ENCODE results near the gene SGK1.
"Not testable (repeated sequence)": the region's sequence is repeated elsewhere in the genome, so short reads cannot be mapped to it uniquely, and the experiment has no call there.

SGK1 gene

DNA sequence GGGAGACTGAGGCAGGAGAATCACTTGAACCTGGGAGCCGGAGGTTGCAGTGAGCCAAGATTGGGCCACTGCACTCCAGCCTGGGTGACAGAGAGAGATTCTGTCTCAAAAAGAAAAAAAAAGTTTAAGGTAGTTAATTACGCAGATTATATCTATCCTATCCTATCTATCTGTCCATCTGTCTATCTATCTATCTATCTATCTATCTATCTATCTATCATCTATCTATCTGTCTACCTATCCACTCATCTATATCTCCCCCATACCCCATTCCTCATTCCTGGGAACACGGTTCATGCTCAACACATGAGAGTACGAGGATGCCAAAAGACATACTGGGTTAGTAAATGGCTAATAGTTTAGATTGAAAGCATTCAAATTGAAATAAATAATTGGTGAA lies 8.3 kb upstream of the SGK1 start:
- not testable (repeated sequence) for DNase-seq (ENCODE audit: low read depth)

DNA sequence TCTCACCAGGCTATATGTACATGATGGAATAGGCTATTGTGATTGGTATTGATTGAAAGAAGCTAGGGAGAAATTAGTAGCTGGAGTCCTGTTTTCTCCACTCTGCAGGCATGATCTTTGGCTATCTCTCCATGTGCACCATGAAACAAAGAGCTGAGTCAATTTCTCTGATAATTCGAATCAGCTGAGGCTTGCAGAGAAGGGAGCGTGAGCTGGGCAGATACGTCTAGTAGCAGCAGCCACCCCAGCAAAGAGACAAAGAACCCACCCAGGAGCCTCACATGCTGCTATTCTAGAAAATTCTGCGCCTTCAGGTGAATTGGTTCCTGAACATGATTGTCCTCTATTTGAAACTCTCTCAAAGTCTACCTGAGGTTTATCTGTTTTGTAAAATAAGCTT lies 6.9 kb upstream of the SGK1 start:
- DNase-seq (ENCODE audit: low read depth), result no peak

DNA sequence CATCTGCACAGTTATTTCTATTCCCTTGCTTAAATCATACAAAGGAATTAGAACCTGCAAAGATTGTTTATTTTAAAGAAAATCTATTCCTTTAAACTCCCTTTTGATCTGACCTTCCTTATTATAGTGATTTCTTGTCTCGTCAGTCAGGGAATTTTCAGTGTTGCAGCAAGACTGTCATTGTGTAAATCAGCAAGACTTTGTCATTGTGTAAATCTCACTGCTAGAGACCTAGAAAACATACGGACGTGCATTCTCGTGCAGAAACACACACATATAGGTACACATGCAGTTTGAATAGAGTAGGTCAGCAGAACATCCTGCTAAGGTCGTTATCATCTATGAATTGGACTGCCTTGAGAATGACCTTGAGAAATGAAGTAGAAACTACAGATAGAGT lies 6.2 kb upstream of the SGK1 start:
- DNase-seq (ENCODE audit: low read depth), result no peak

DNA sequence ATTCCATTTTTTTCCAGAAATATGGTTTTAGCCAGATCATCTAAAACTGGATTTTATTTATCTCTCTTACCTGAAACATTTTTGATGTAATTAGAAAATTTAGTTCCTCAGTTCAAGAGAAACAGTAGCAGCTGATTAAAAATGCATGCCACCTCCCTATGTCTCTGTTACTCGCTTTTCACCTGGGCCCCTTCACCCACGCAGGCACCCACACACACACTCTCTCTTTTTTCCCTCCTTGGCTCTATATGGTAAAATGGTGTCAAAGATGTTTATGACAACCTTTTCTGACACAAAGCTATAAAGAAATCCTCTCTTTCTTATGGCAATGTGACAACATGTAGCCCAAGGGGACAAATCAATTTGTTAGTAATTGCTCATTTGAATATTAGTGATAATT lies 5.8 kb upstream of the SGK1 start:
- DNase-seq (ENCODE audit: low read depth), result no peak

DNA sequence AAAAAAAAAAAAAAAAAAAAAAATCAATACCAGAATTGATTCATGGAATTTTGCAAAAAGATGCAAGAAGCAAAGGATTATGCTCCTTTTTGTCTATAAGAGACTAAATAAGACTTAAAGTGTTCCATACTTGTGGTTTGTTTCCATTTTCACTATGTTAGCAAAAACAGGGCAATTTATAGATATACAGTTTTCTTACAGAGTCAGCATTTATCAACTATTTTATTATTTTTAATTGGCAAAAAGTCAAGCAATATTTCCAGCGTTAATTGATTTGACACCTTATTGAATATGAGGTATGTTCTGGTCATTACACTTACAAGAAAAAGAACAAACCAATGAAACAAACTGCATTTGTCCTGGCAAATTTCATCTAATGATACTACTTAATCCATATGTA lies 5.4 kb upstream of the SGK1 start:
- DNase-seq (ENCODE audit: low read depth), result no peak

DNA sequence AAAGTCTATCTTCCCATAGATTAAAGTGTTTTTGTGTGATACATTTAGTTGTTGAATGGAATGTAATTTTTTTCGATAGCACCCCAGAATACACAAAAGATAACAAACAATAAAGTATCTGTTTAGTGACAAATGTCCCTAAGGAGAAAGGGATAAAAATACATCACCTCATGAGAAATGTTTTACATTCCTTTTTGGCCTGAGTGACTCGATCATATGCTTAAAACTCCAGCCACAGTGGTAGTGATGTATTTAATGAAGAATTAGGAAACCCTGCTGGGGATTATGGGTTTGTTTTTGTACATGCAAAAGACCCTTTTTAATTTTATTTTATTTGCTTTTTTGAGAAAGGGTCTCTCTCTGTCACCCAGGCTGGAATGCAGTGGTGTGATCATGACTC lies 4.3 kb upstream of the SGK1 start:
- no peak for DNase-seq (ENCODE audit: low read depth)

DNA sequence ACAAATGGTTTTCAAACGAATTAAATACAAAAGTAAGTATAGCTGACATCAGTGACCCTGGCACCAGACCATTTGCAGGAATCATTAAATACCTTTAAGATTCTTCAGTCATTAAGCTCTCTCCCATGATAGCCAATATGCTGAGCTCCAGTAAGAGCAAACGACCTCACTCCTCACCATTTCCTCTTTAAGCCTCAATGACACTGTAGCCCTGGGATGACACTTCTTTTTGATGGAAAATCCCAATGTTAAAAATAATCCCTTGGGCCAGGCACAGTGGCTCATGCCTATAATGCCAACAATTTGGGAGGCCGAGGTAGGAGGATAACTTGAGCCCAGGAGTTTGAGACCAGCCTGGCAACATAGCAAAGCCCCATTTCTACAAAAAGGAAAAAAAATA lies 3.3 kb upstream of the SGK1 start:
- DNase-seq (ENCODE audit: low read depth), result no peak

DNA sequence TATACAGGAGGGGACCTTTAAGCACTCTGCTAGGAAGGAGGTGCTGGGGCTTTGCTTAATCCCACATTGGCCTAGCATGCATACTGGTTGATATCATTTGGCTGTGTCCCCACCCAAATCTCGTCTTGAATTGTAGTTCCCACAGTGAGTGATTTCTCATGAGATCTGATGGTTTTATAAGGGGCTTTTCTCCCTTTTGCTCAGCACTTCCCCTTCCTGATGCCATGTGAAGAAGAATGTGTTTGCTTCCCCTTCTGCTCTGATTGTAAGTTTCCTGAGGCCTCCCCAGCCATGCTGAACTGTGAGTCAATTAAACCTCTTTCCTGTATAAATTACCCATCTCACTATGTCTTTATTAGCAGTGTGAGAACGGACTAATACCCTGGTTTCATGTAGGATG lies 1.8 kb upstream of the SGK1 start:
- DNase-seq (ENCODE audit: low read depth), result not testable (repeated sequence)

DNA sequence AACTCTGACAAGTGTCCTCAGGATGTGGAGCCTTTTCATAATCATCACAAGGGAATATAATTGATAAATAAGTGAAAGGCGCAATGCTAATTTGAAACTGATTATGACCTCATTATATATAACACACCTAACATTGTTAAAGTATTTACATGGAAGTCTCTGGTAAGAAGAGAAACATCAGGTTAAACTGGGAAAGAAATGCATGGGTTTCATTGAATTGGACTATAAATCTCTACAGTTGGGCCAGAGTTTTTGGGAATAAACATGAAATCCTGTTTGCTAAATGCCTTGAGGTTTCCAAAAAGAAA lies 1.0 kb upstream of the SGK1 start:
- no peak for DNase-seq (ENCODE audit: low read depth)

DNA sequence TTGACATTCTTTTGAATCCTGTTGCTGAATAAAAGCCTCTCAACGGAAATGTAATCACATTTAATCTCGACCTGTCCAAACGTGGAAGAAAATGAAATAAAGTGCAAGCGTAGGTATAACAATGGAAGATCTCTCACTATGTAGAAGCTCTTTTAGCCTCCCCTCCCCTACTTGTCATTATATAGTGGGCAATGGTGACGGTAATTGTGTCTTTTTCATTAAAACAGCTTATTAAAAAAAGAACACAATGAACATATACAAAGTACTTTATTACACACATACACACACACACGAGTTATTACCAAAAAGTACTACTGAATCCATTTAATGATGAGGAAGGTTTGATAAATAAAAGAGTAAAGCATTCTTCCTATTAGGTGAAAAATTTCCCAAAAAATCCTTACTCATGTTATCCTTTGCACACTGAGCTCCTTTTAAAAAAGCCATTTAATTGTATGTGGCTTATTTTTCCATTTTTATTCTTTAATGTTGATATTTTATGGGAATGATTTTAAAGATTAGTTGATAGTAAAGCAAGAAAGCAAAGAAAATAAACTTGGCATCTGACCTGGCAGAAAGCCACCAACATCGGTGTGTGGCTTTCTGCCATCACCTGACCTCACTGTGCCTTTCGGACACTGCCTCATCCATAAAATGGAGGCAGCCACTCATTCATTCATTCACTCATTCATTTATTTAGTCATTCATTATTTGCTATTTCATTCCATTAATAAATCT lies 493 bp upstream of the SGK1 start:
- DNase-seq (ENCODE audit: low read depth), result no peak

DNA sequence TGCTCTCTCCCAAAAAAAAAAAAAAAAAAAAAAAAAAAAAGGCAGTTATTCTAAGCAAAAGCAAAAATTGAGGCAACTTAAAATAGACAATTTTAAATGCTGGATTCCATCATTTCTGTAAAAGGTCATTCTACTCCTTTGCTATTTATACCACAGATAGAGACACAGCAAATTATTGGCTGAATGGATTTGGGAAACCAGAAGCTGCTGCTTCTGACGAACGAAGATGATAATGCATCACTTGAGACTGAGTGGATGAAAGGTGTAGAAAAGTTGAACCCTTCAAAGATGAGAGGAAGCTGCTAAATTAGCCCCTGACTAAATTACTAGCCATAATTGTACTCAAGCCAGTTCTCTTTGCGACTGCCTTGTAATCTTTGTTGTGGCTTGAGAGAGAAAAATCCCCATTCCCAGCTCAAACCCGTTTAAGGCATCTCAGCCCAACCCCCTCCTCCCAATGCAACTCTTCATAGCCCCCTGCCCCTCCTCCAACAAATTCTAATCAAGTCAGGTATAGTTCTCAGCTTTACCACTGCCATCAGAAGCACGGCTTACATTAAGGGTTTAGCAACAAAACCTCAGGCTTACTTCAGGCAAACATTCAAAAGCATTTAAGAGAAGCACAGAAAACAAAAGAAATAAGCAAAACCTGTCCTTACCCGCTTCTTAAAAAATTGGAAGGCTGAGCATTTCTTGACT lies 1.0 kb downstream of the SGK1 start:
- DNase-seq (ENCODE audit: low read depth), result no peak

DNA sequence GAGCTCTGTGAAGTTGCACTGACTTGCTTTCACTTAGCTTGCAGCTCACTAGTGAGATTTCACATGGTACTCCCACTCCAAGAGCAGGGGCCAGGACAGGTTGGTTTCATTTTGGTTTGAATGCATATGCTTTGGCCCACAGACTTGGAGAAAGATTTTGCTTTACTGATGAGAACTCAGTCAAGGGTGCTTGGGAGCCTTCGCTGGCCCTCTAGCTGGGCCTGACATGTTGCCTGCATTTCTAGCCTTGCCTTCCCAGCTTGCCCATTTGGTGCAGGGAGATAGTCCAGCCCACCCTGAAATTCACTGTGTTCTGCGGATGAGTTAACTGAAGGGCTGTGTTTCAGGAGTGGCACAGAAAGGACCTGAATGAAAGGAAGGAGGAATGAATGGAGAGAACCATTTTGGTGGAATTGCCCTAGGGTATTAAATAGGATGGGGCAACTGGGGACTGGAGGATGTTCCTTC lies 1.9 kb downstream of the SGK1 start:
- DNase-seq (ENCODE audit: low read depth), result no peak

DNA sequence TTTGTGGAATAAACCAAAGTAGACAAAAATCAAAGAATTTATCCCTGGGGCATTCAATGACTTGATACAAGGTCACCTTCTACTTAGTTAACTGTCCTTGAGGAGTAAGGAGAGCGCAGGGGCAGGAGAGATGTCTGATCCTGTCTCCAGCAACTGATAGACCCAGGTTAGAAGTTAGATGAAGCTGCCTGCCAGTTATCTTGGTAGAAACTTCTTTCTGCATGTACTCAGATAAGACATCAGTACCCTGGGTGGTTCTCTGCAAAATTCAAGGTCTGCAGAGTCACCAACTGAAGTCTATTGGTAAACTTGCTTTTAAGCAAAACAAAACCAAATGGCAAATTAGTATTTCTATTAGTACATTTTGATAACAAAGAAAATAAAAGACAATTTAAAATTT lies 2.7 kb downstream of the SGK1 start:
- DNase-seq (ENCODE audit: low read depth), result no peak

DNA sequence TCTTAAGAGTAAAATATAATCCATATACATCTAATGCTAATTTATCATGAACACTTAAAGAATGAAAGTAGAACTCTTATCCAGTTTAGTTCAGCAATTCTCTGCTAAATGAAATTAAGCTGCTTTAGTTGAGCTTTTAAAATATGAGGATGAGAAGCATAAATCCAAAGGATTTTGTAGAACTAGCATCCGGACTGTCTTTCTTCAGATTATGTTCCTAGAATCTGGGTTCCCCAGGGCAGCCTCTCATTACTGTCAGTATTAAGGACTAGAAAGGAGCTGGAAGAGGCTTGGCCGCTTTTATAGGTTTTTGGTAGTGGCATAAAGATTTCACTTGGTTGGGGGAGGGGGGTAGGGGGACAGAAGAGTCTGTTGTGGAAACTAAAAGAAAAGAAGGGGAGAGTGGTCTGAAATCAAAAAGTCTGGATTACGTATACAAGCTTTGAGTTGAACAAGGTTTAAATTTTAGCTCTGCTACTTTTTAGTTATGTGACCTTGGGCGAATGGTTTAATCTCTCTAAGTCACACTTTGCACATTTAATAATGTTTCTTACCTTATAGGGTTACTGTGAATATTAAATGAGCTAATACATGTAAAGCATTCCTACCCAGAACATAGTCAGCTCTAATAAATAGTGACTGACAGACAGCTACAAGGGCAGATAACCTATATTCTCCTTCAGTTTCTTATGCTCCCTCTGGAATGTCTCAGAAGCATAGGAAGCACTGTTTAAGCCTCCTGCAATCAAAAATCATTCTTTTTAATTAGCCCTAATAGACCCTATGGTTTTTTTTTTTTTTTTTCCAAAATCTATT lies 3.7 kb downstream of the SGK1 start:
- no peak for DNase-seq (ENCODE audit: low read depth)

DNA sequence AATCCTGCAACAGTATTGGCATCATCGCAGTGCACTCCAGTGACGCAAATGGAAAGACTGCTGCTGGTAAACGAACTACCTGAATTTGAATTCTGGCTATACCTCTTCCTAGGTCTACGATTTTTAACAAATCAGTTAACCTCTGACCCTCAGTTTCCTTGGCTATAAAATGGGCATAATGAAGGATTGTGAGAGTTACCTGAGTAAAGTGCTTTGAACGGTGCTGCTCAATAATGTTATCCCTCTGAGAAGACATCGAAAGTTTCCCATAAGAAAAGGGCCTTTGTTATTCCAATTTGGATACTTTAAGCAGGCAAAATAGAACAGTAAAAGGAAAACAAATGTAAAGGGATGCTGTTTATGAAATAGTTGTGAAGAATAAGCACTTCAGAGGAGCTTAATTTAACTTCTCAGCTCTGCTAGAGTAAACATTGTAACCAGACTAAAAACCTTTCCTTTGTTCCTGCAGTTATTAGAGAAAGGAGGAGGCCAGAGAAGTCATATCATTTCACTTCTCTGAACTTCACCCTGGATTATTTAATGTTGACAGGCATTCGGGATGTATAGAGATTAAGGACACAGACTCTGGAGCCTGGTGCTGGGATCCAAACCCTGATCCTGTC lies 5.8 kb downstream of the SGK1 start:
- no peak for DNase-seq (ENCODE audit: low read depth)

DNA sequence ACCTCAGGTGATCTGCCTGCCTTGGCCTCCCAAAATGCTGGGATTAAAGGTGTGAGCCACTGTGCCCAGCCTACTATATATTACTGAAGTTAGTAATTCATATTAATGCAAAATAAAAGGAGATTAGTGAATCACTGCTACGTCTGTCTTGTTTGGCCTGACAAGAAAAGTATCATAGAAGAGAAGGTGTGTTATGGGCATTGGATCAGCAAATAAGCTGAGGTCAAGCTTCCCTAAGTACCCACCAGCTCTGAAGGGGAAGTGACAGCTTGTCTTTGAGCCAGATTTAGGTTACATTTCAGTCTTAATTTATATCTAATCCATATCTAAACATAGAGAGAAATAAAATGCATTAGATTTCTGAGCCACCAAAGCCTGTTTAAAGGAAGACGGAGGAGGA lies 7.1 kb downstream of the SGK1 start:
- DNase-seq (ENCODE audit: low read depth), result no peak

DNA sequence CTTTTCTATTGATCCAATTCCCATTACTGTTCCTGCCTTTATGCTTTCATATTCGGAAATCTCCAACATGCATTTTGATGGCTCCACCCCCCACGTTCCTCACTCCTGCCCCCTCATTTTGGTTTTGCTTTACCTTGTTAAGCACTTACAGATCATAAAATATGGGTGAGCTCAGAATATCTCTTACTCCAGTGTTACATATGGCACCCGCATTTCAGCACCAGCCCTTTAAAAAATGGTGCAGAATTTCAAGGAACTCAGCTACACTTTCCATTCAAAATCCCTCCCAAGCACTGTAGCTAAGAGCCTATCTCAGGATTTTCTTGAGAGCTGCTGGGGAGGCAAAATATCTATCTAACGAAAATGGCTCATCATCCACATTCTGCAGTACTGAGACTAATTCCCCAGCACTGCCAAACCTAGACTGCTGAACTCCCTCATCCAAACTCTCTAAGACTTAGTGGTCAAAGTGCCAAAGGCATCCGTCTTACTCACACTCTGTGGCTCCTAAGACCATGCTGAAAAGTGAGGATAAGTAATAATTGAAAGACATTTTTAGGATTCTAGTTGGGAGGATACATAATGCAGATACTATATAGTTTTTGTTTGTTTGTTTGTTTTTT lies 7.8 kb downstream of the SGK1 start:
- no peak for DNase-seq (ENCODE audit: low read depth)

DNA sequence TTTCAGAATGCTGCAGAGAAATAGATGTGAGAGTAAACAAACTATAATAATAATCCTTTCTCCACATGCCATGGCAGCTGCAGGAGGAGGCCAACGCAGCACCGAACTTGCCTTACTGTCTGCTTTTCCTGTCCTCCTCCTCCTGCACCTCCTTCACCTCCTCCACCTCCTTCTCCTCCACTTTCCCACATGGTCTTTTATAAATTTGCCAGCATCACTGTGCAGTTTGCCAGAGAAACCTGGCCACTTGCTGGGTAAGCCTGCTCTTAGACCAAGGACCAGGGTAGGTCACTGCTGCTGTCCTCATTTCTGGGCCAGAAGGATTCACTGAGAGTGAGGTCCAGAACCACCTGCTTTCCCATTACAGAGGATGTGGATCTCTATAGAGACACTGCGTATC lies 8.7 kb downstream of the SGK1 start:
- no peak for DNase-seq (ENCODE audit: low read depth)

DNA sequence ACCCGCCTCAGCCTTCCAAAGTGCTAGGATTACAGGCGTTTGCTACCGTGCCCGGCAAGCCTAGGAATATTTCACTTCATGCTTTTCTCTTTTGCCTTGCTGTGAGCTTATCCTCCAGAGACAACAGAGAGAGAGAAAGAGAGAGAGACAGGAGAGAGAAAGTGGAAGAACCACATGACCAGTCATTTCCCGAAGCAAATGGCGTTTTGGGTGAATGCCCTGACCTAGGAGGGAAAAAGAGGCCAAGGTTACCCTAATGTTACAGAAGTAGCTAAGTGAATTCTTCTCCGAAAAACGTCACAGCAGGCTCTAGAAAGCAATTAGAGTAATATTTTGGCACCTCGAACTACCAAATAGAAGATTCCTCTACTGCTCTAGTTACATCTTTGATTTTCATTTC lies 9.1 kb downstream of the SGK1 start:
- no peak for DNase-seq (ENCODE audit: low read depth)

DNA sequence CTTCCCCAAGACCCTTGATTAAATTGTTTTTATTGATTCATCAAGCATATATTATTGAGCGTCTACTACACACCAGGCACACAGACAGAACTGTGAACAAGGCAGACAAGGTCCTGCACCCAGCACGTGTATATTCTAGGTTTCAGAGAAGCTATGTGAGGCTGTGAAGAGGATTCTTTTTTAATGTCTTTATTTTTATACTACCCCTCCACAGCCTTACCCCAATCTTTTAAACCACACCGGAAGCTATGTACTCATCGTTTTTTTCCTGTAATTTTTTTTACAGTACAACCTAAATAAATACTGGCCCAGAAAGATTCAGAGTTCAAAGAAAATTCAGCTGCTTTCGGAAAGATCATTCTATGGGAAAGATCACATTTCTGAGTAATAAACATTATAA lies 10.0 kb downstream of the SGK1 start:
- no peak for DNase-seq (ENCODE audit: low read depth)

DNA sequence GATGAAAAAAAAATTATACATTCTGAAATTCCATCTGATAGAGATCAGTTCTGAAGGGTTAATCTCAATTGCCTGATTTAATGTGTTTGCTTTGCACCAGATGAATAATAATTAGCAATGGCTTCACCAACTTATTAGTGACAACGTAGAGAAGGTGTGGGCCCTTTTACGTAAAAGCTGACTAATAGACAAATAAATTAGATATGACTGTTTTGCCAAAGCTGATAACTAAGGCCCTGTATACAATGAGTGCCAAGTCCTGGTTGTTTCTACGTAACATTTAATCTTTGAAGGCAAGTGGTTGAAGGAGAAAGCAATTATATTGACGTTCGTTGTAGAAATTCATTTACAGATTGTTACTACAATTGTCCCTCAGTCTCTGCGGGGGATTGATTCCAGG lies 10.8 kb downstream of the SGK1 start:
- DNase-seq (ENCODE audit: low read depth), result no peak

DNA sequence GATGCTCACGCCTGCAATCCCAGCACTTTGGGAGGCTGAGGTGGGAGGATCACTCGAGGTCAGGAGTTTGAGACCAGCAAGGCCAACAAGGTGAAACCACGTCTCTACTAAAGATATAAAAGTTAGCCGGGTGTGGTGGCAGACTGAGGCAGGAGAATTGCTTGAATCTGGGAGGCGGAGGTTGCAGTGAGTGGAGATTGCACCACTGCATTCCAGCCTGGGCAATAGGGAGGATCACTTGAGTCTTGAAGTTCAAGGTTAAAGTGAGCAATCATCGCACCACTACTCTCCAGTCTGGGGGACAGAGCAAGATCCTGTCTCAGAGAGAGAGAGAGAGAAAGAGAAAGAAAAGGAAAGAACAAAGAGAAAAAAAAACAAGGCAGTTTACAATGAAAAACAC lies 13.5 kb downstream of the SGK1 start:
- DNase-seq (ENCODE audit: low read depth), result not testable (repeated sequence)
